Endothelial cell of umbilical vein (primary cell): ENCODE data around the gene FUT6. TPM values are rescaled to one million over a fixed set of nuclear protein-coding genes. Genes with fewer than 3 reads are reported as not detected.

Experiments
- BruUV-seq: library from RNA; stranded (reverse); fragments of 400-500 nt; replicated peaks from 2 replicates; lab custom pipeline; 2021; lab: Mats Ljungman, UMichigan
- CTCF ChIA-PET: fragments of 300-600, 350-600 bp; sonication (Branson Sonifier 250); formaldehyde crosslinking; loops from one replicate; lab custom pipeline; 2021; ENCODE audit warnings: antibody characterized with exemption, inconsistent platforms; lab: Charles Lee
- POLR2A ChIA-PET: fragments of 300-600, 350-600 bp; sonication (Branson Sonifier 250); formaldehyde crosslinking; loops from one replicate; lab custom pipeline; 2021; ENCODE audit warnings: antibody characterized with exemption, inconsistent platforms; lab: Charles Lee
- DNase-seq: peaks from one replicate; pipeline ENCODE4 v3.0.0-alpha.2; 2011; ENCODE audit warnings: low read depth, low spot score
- FAIRE-seq: peaks from 2 replicates; lab custom pipeline; 2011; peaks lifted over from hg19 to GRCh38; lab: Jason Lieb, UNC
- H2AFZ ChIP-seq: 2 replicates; pipeline ENCODE4 v1.6.0; 2012; ENCODE audit warnings: low read depth, low read length, control low read depth, inconsistent platforms
- H3K27ac ChIP-seq: 2 replicates; pipeline ENCODE4 v1.5.1; 2011; ENCODE audit warnings: low read depth, mild to moderate bottlenecking, control low read depth, low read length, moderate library complexity; ENCODE audit not compliant: insufficient read depth
- H3K27me3 ChIP-seq, 2 experiments: 2 replicates each; pipeline versions ENCODE4 v1.6.0 to v1.6.1; 2011; ENCODE audit warnings: low read length in 2 of 2, mixed read lengths in 1 of 2; ENCODE audit not compliant: control insufficient read depth in 2 of 2, insufficient read depth in 2 of 2
- H3K36me3 ChIP-seq, 2 experiments: 2 replicates in 1 of 2; 3 replicates in 1 of 2; pipeline ENCODE4 v1.5.1; 2011; ENCODE audit warnings: low read length in 2 of 2, mild to moderate bottlenecking in 1 of 2, moderate library complexity in 1 of 2; ENCODE audit not compliant: control insufficient read depth in 2 of 2, insufficient read depth in 2 of 2; ENCODE audit errors: extremely low read depth in 1 of 2
- H3K4me1 ChIP-seq: 3 replicates; pipeline ENCODE4 v1.5.1; 2011; ENCODE audit warnings: mild to moderate bottlenecking, low read length; ENCODE audit not compliant: control insufficient read depth, insufficient read depth; ENCODE audit errors: extremely low read depth
- H3K4me2 ChIP-seq: 2 replicates; pipeline ENCODE4 v1.6.1; 2011; ENCODE audit warnings: low read length, control low read depth, mixed read lengths; ENCODE audit not compliant: insufficient read depth
- H3K4me3 ChIP-seq, 3 experiments: fragments of 200-600 bp in 1 of 3; sonication (generic), shearing (Covaris generic) in 1 of 3; replicated peaks in 1 of 3; 2 replicates each; pipeline ENCODE4 v1.5.1; 2011 to 2016; ENCODE audit warnings: control low read depth in 3 of 3, low read length in 3 of 3, mild to moderate bottlenecking in 2 of 3, inconsistent platforms in 1 of 3, low read depth in 1 of 3, moderate library complexity in 1 of 3; ENCODE audit not compliant: insufficient read depth in 1 of 3
- H3K79me2 ChIP-seq: 2 replicates; pipeline ENCODE4 v1.6.0; 2012; ENCODE audit warnings: low read length, inconsistent platforms; ENCODE audit not compliant: control insufficient read depth, insufficient read depth
- H3K9ac ChIP-seq: replicated peaks from 2 replicates; pipeline ENCODE3; 2011; ENCODE audit warnings: low read length, control low read depth; ENCODE audit not compliant: insufficient read depth; ENCODE audit errors: extremely low read depth
- H3K9me1 ChIP-seq: replicated peaks from 3 replicates; pipeline ENCODE4 v1.6.0; 2011; ENCODE audit warnings: mild to moderate bottlenecking, low read length; ENCODE audit not compliant: control insufficient read depth, insufficient read depth; ENCODE audit errors: extremely low read depth
- H3K9me3 ChIP-seq: replicated peaks from 2 replicates; pipeline ENCODE4 v1.5.1; 2012; ENCODE audit warnings: low read length, inconsistent platforms; ENCODE audit not compliant: control insufficient read depth, insufficient read depth
- H4K20me1 ChIP-seq: replicated peaks from 2 replicates; pipeline ENCODE3; 2011; ENCODE audit warnings: mild to moderate bottlenecking, low read length; ENCODE audit not compliant: control insufficient read depth, insufficient read depth; ENCODE audit errors: extremely low read depth
- EZH2 ChIP-seq: IDR thresholded peaks from 2 replicates; pipeline ENCODE4 v1.6.1; 2012; ENCODE audit warnings: borderline replicate concordance, low read depth, mild to moderate bottlenecking, moderate library complexity, low read length, inconsistent platforms; ENCODE audit not compliant: severe bottlenecking
- FOS ChIP-seq: IDR thresholded peaks from 2 replicates; pipeline ENCODE4 v1.6.1; 2011; ENCODE audit warnings: mild to moderate bottlenecking, low read length, moderate library complexity, borderline replicate concordance; ENCODE audit not compliant: insufficient read depth
- JUN ChIP-seq: IDR thresholded peaks from 2 replicates; pipeline ENCODE4 v1.6.1; 2011; ENCODE audit warnings: borderline replicate concordance, low read depth; ENCODE audit not compliant: insufficient read length, insufficient read depth
- MYC ChIP-seq: IDR thresholded peaks from one replicate; pipeline ENCODE4 v1.6.1; 2011; ENCODE audit warnings: mild to moderate bottlenecking, low read depth, low read length
- POLR2A ChIP-seq: IDR thresholded peaks from 2 replicates; pipeline ENCODE4 v1.6.1; 2012; ENCODE audit warnings: low read depth, mild to moderate bottlenecking, control low read depth, low read length
- dilution Hi-C: fragments of 300-500 bp; cut with MboI; formaldehyde crosslinking; loops from one replicate; pipeline ENCODE4 v1.15.0; 2019; ENCODE audit warnings: low sequenced_read_pairs; ENCODE audit not compliant: extremely low pct_ligation_motif_present
- intact Hi-C: fragments of 100-400 bp; cut with micrococcal nuclease; formaldehyde crosslinking; loops from one replicate; pipeline ENCODE4 v1.10.0; 2022
- polyA plus RNA-seq, 4 experiments: library from polyadenylated mRNA; depleted of rRNA in 3 of 4; stranded (reverse) in 3 of 4; unstranded in 1 of 4; fragments of >200 nt; gene quantifications; 2 replicates each; pipeline versions ENCODE4 v1.2.1 to v1.2.3, GENCODE V29; 2011 to 2012; ENCODE audit warnings: missing spikeins in 1 of 4
- total RNA-seq: library from RNA; stranded (reverse); gene quantifications from 2 replicates; pipeline ENCODE4 v1.2.3, GENCODE V29; 2021
- TF ChIP-seq, protein P1 (sequence below): IDR thresholded peaks from 2 replicates; pipeline ENCODE4 v1.6.1; 2011; ENCODE audit not compliant: insufficient read depth, insufficient read length

Gene FUT6
- total and polyA plus RNA-seq, 2 donors (not counting 3 experiments of a cell fraction or from before 2014, with no cell fraction given): not detected

GRCh38 chr19:5838353-5839064 lies 993 bp downstream of the FUT6 start:
- no TSS peak for BruUV-seq
- FAIRE-seq: no peak

DNA sequence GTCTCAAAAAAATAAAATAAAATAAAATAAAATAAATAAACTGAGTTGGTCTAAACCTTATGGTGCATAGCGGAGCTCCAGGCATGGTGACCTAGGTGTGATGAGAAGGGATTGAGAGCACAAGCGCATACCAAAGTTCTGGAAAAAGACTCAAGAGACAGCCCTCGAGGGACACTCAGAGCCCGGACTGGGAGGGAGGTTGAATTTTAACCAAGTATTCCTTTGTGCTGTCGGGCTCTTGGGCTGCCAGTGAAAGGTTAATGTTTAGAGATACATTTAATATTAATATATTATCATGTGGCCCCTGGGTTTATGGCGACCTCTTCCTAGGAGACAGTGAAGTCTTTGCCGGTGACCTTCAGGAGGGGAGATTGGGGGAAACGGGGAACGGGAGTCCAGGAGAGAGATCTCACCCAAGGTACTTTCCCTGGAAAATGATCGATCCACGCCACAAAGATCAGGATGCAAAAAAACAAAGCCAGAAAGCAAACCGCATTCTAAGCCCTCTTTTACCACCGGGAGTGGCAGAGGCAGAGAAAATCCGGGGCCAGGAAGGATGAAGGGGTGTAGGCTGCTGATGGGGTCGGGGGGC lies 1.6 kb downstream of the FUT6 start:
- Histone ChIP-seq H3K27me3 (no peaks in the 10 kb centered on the region), H3K4me1 (no peaks in the 10 kb centered on the region), H3K36me3 (no peaks in the 10 kb centered on the region), H3K9me1 (no peaks in the 10 kb centered on the region), H3K9ac (no peak overlapping the region), H3K4me3 (no peak overlapping the region), H2AFZ (no peak overlapping the region), H3K4me2 (no peak overlapping the region), H3K9me3 (no peaks in the 10 kb centered on the region), H3K27ac (no peak overlapping the region), H3K79me2 (no peaks in the 10 kb centered on the region), H4K20me1 (no peaks in the 10 kb centered on the region)
- POLR2A ChIA-PET: no interaction called here
- no TSS peak for BruUV-seq
- no peak for TF ChIP-seq POLR2A
- TF ChIP-seq JUN: no peak
- TF ChIP-seq FOS: no peak
- CTCF ChIA-PET: no interaction called here
- dilution Hi-C loops: no loop called here
- intact Hi-C loops: no loop called here
- DNase-seq (no peak), FAIRE-seq (no peak)

More at GRCh38 chr19:5838353-5839064, 993 bp downstream of the FUT6 start:
- H3K9ac ChIP-seq: no peak overlapping the region
- intact Hi-C loops (no loop called here), dilution Hi-C loops (no loop called here)
- ChIA-PET CTCF (no interaction called here), POLR2A (no interaction called here)
- H3K36me3 ChIP-seq: no peaks in the 10 kb centered on the region
- H3K9me3 ChIP-seq: no peaks in the 10 kb centered on the region
- H3K9me1 ChIP-seq: no peaks in the 10 kb centered on the region
- no peaks in the 10 kb centered on the region for H3K4me1 ChIP-seq
- H2AFZ ChIP-seq: no peak overlapping the region
- H3K27ac ChIP-seq: no peak overlapping the region
- no peak for DNase-seq
- no peak for TF ChIP-seq MYC
- TF ChIP-seq, protein P1, sequence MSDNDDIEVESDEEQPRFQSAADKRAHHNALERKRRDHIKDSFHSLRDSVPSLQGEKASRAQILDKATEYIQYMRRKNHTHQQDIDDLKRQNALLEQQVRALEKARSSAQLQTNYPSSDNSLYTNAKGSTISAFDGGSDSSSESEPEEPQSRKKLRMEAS: no peak
- TF ChIP-seq EZH2: no peak
- TF ChIP-seq FOS: no peak
- no peaks in the 10 kb centered on the region for H4K20me1 ChIP-seq
- H3K4me2 ChIP-seq: no peak overlapping the region
- no peaks in the 10 kb centered on the region for H3K79me2 ChIP-seq
- no peak overlapping the region for H3K4me3 ChIP-seq
- no peaks in the 10 kb centered on the region for H3K27me3 ChIP-seq
